ENCODE data around the gene STC2. TPM values are rescaled to one million over a fixed set of nuclear protein-coding genes. Genes with fewer than 3 reads are reported as not detected.

The STC2 gene
- total RNA-seq, 3 donors from 2014 or later, result 12.8 to 502 (median 347) TPM

DNA sequence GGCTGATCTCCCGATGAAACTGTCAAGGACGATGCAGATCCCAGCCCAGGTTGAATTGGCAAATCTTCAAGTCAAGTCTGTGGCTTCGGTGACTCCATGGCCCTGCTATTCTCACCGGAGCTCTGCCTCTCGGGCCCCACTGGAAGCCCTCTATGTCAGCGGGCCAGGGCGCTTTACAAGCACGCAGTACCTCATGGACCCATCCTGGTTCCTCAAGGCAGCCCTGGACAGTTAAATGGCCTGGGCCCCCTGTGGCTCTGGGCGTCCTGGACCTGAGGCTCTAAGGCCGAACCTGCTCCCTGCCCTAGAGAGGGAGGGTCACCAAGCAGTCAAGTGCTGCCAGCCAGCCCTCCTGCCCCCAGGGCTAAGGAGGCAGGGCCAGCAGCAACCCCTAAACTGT, 45.3 kb downstream of the STC2 start:
- H3K27me3 ChIP-seq, result peaks cover 0 to 11% of the 10 kb centered on the region in 2 donors
- TF ChIP-seq POLR2AphosphoS5 (IDR thresholded peaks at IDR 0.05), result no peak
- TF ChIP-seq, protein P1, sequence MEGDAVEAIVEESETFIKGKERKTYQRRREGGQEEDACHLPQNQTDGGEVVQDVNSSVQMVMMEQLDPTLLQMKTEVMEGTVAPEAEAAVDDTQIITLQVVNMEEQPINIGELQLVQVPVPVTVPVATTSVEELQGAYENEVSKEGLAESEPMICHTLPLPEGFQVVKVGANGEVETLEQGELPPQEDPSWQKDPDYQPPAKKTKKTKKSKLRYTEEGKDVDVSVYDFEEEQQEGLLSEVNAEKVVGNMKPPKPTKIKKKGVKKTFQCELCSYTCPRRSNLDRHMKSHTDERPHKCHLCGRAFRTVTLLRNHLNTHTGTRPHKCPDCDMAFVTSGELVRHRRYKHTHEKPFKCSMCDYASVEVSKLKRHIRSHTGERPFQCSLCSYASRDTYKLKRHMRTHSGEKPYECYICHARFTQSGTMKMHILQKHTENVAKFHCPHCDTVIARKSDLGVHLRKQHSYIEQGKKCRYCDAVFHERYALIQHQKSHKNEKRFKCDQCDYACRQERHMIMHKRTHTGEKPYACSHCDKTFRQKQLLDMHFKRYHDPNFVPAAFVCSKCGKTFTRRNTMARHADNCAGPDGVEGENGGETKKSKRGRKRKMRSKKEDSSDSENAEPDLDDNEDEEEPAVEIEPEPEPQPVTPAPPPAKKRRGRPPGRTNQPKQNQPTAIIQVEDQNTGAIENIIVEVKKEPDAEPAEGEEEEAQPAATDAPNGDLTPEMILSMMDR (IDR thresholded peaks at IDR 0.05), result no peak
- TF ChIP-seq POLR2A (IDR thresholded peaks at IDR 0.05), result no peak
- H3K27ac ChIP-seq, result no peak overlapping the region
- no peaks in the 10 kb centered on the region for H3K4me1 ChIP-seq
- no peaks in the 10 kb centered on the region for H3K36me3 ChIP-seq
- DNase-seq (ENCODE audit: low spot score in 2 of 2), result no peak
- H3K4me3 ChIP-seq, result no peak overlapping the region
- intact Hi-C loops (cut with DNase I; ENCODE audit: low total_unique reads), result no loop called here
- H3K9me3 ChIP-seq, result no peaks in the 10 kb centered on the region

DNA sequence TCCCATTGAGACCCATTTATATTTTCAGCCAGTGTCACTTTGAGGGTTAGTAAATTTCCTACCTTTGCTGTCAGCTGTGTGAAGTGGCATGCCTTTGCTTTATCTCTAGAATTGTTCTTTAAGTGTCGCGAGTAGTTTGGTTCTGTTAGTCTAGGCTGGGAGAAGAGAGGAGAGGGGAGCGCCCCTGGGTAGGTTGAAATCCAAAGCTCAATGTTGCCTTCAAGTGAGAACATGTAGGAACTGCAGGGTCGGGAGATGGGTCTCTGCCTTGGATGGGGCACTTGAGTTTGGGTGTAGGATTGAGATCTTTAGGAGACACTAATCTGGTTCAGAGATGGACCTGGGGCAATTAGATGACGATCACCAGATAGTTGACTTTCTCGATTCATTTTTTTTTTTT, 46.3 kb downstream of the STC2 start:
- intact Hi-C loops (cut with DNase I; ENCODE audit: low total_unique reads), result no loop called here
- TF ChIP-seq POLR2AphosphoS5 (IDR thresholded peaks at IDR 0.05), result no peak
- TF ChIP-seq, protein P1 (IDR thresholded peaks at IDR 0.05), result no peak
- TF ChIP-seq POLR2A (IDR thresholded peaks at IDR 0.05), result no peak
- DNase-seq (ENCODE audit: low spot score in 2 of 2), result no peak

GRCh38 chr5:173279166-173279565, 49.0 kb downstream of the STC2 start:
- no peaks in the 10 kb centered on the region for H3K4me1 ChIP-seq
- H3K27ac ChIP-seq, result no peak overlapping the region
- peaks cover 7 to 8% of the 10 kb centered on the region in 2 donors for H3K9me3 ChIP-seq
- H3K36me3 ChIP-seq, result no peaks in the 10 kb centered on the region
- peaks cover 0 to 11% of the 10 kb centered on the region in 2 donors for H3K27me3 ChIP-seq
- H3K4me3 ChIP-seq, result no peak overlapping the region
- intact Hi-C loops (cut with DNase I; ENCODE audit: low total_unique reads), result no loop called here
- TF ChIP-seq, protein P1 (IDR thresholded peaks at IDR 0.05), result no peak
- TF ChIP-seq POLR2AphosphoS5 (IDR thresholded peaks at IDR 0.05), result no peak
- no peak for TF ChIP-seq POLR2A (IDR thresholded peaks at IDR 0.05)
- DNase-seq (ENCODE audit: low spot score in 2 of 2), result no peak

More for the DNA sequence above, 46.3 kb downstream of the STC2 start:
- Histone ChIP-seq H3K4me1 (no peaks in the 10 kb centered on the region), H3K4me3 (no peak overlapping the region), H3K36me3 (no peaks in the 10 kb centered on the region), H3K9me3 (no peaks in the 10 kb centered on the region), H3K27me3 (peaks cover 0 to 11% of the 10 kb centered on the region in 2 donors), H3K27ac (no peak overlapping the region)

- Histone ChIP-seq H3K4me1 (no peaks in the 10 kb centered on the region), H3K9me3 (peaks cover 10 to 11% of the 10 kb centered on the region in 2 donors), H3K4me3 (no peak overlapping the region), H3K36me3 (no peaks in the 10 kb centered on the region), H3K27me3 (peaks cover 0 to 11% of the 10 kb centered on the region in 2 donors), H3K27ac (no peak overlapping the region)
- DNase-seq (ENCODE audit: low spot score in 2 of 2), result no peak
- intact Hi-C loops (cut with DNase I; ENCODE audit: low total_unique reads), result no loop called here
- no peak for TF ChIP-seq POLR2AphosphoS5 (IDR thresholded peaks at IDR 0.05)
- TF ChIP-seq POLR2A (IDR thresholded peaks at IDR 0.05), result no peak
- TF ChIP-seq, protein P1 (IDR thresholded peaks at IDR 0.05), result no peak
These were observed 49.6 kb downstream of the STC2 start for GRCh38 chr5:173278641-173279040.

- intact Hi-C loops (cut with DNase I; ENCODE audit: low total_unique reads), result no loop called here
- no peak for DNase-seq (ENCODE audit: low spot score in 2 of 2)
- TF ChIP-seq POLR2AphosphoS5 (IDR thresholded peaks at IDR 0.05) (no peak), POLR2A (IDR thresholded peaks at IDR 0.05) (no peak)
- TF ChIP-seq, protein P1 (IDR thresholded peaks at IDR 0.05), result no peak
- no peak overlapping the region for H3K27ac ChIP-seq
- H3K4me1 ChIP-seq, result no peaks in the 10 kb centered on the region
- H3K4me3 ChIP-seq, result no peak overlapping the region
- H3K36me3 ChIP-seq, result no peaks in the 10 kb centered on the region
- H3K27me3 ChIP-seq, result peaks cover 0 to 11% of the 10 kb centered on the region in 2 donors
- peaks cover 10 to 11% of the 10 kb centered on the region in 2 donors for H3K9me3 ChIP-seq
These were observed 50.0 kb downstream of the STC2 start for GRCh38 chr5:173278172-173278571.
